AG04450 (cell line): ENCODE results near the gene ARL5A. TPM values are rescaled to one million over a fixed set of nuclear protein-coding genes. Genes with fewer than 3 reads are reported as not detected.
A peak's percentile ranks its signal among the peaks of the same experiment; 100 is the strongest.

ENCODE experiments used
- CTCF ChIA-PET: fragments of 300-600, 350-600 bp; formaldehyde crosslinking; extraction: SDS; loops from one replicate; lab custom pipeline; 2022; ENCODE audit warnings: antibody characterized with exemption, inconsistent platforms; lab: Charles Lee
- POLR2A ChIA-PET: fragments of 350-600 bp; formaldehyde crosslinking; extraction: SDS; loops from one replicate; lab custom pipeline; 2021; ENCODE audit warnings: antibody characterized with exemption, inconsistent platforms; lab: Yijun Ruan, JAX
- DNase-seq: peaks from one replicate; pipeline ENCODE4 v3.0.0-alpha.2; 2011; ENCODE audit warnings: low read depth, low spot score
- H3K27ac ChIP-seq: one replicate; pipeline ENCODE4 v1.5.1; 2012; ENCODE audit warnings: low read depth, low read length, control low read depth
- H3K27me3 ChIP-seq: one replicate; pipeline ENCODE4 v1.6.0; 2012; ENCODE audit warnings: low read length; ENCODE audit not compliant: control insufficient read depth, insufficient read depth
- H3K4me3 ChIP-seq: 2 replicates; pipeline ENCODE4 v1.5.1; 2011; ENCODE audit warnings: mild to moderate bottlenecking, low read depth, low read length, control low read depth
- H3K9me3 ChIP-seq: 2 replicates; pipeline ENCODE4 v1.5.1; 2012; ENCODE audit warnings: low read length; ENCODE audit not compliant: control insufficient read depth, insufficient read depth
- CTCF ChIP-seq: IDR thresholded peaks from 2 replicates; pipeline ENCODE4 v1.5.1; 2011; ENCODE audit warnings: low read depth, low read length, control low read depth, inconsistent platforms
- polyA plus RNA-seq: library from polyadenylated mRNA; depleted of rRNA; stranded (reverse); fragments of >200 nt; gene quantifications from 2 replicates; pipeline ENCODE4 v1.2.3, GENCODE V29; 2011

The ARL5A gene
- polyA plus RNA-seq, 1 experiment, result 24.9 TPM

GRCh38 chr2:151827564-151828142, 568 bp downstream of the ARL5A start:
- no peaks in the 10 kb centered on the region for H3K9me3 ChIP-seq
- H3K27ac ChIP-seq, result peak overlapping the region; percentile 13
- ChIA-PET POLR2A (interaction anchor here (0.7 to 1.0 kb wide), 2 partner anchors 56 to 191 kb away, joined by 3 to 6 read pairs; no protein-coding TSS in a partner anchor), CTCF (interaction anchor here (1.1 to 1.5 kb wide), 3 partner anchors 9 to 199 kb away, joined by 3 to 5 read pairs (median 3); no protein-coding TSS in a partner anchor)
- peak overlapping the region; percentile 96 for H3K4me3 ChIP-seq
- no peaks in the 10 kb centered on the region for H3K27me3 ChIP-seq
- DNase-seq, result no peak
- TF ChIP-seq CTCF, result no peak

- TF ChIP-seq CTCF, result no peak
- no peak for DNase-seq
- ChIA-PET POLR2A (no interaction called here), CTCF (interaction anchor here (1.1 kb wide), 1 partner anchor 200 kb away, joined by 3 read pairs; no protein-coding TSS in a partner anchor)
- H3K4me3 ChIP-seq, result peak overlapping the region; percentile 96
- H3K9me3 ChIP-seq, result no peaks in the 10 kb centered on the region
- no peak overlapping the region for H3K27ac ChIP-seq
- H3K27me3 ChIP-seq, result no peaks in the 10 kb centered on the region
These were observed 1.5 kb downstream of the ARL5A start for GRCh38 chr2:151826737-151827157.

GRCh38 chr2:151824886-151825285, 3.3 kb downstream of the ARL5A start:
- ChIA-PET CTCF (interaction anchor here (0.6 to 0.8 kb wide), 2 partner anchors 157 to 388 kb away, joined by 3 read pairs; no protein-coding TSS in a partner anchor), POLR2A (no interaction called here)

GRCh38 chr2:151823651-151824050, 4.6 kb downstream of the ARL5A start:
- no peak for DNase-seq
- no peaks in the 10 kb centered on the region for H3K9me3 ChIP-seq
- H3K4me3 ChIP-seq, result no peak overlapping the region
- TF ChIP-seq CTCF, result no peak
- POLR2A ChIA-PET, result no interaction called here
- no peak overlapping the region for H3K27ac ChIP-seq
- no peaks in the 10 kb centered on the region for H3K27me3 ChIP-seq
- CTCF ChIA-PET, result interaction anchor here (1.2 to 1.4 kb wide), 3 partner anchors 11 to 202 kb away, joined by 3 to 4 read pairs (median 3); no protein-coding TSS in a partner anchor

More at GRCh38 chr2:151824886-151825285, 3.3 kb downstream of the ARL5A start:
- H3K27ac ChIP-seq, result no peak overlapping the region
- no peak for DNase-seq
- no peaks in the 10 kb centered on the region for H3K9me3 ChIP-seq
- H3K27me3 ChIP-seq, result no peaks in the 10 kb centered on the region
- no peak for TF ChIP-seq CTCF
- H3K4me3 ChIP-seq, result no peak overlapping the region

GRCh38 chr2:151819920-151820319, 8.3 kb downstream of the ARL5A start:
- Histone ChIP-seq H3K27ac (no peak overlapping the region), H3K9me3 (no peaks in the 10 kb centered on the region), H3K27me3 (no peaks in the 10 kb centered on the region), H3K4me3 (no peak overlapping the region)
- TF ChIP-seq CTCF, result no peak
- CTCF ChIA-PET, result interaction anchor here (0.6 to 1.7 kb wide), 2 partner anchors 12 to 87 kb away, joined by 3 to 5 read pairs; no protein-coding TSS in a partner anchor
- POLR2A ChIA-PET, result no interaction called here
- DNase-seq, result no peak
